Prostate gland (tissue), 2 donors: ENCODE results near the gene NIPAL1. TPM values are rescaled to one million over a fixed set of nuclear protein-coding genes. Genes with fewer than 3 reads are reported as not detected.

Experiments
- DNase-seq: peaks from one replicate; pipeline ENCODE4 v3.0.0-alpha.2; 2019; ENCODE audit warnings: low spot score
- H3K27ac ChIP-seq, 2 donors: fragments of 200-600 bp; sonication (generic); 2 replicates each; pipeline ENCODE4 v1.5.1; 2017 to 2019
- H3K27me3 ChIP-seq: fragments of 200-600 bp; sonication (generic); replicated peaks from 2 replicates; pipeline ENCODE4 v1.5.1; 2019; ENCODE audit not compliant: insufficient read depth
- H3K36me3 ChIP-seq, 2 donors: fragments of 200-600 bp; sonication (generic); 1 replicate in 1 of 2; 2 replicates in 1 of 2; pipeline versions ENCODE4 v1.5.1 to v1.8.1; 2017 to 2019
- H3K4me1 ChIP-seq: fragments of 200-600 bp; sonication (generic); replicated peaks from 2 replicates; pipeline ENCODE4 v1.5.1; 2019
- H3K4me3 ChIP-seq, 2 donors: fragments of 200-600 bp; sonication (generic); 2 replicates each; pipeline ENCODE4 v1.5.1; 2017 to 2019
- H3K9me3 ChIP-seq: fragments of 200-600 bp; sonication (generic); 2 replicates; pipeline ENCODE4 v1.5.1; 2017
- POLR2A ChIP-seq: fragments of 450-650 bp; IDR thresholded peaks from one replicate; pipeline ENCODE4 v1.6.1; 2016; ENCODE audit warnings: antibody characterized with exemption, mild to moderate bottlenecking
- POLR2AphosphoS5 ChIP-seq: sonication (generic); formaldehyde crosslinking; IDR thresholded peaks from one replicate; pipeline ENCODE4 v1.6.1; 2017; ENCODE audit warnings: antibody characterized with exemption
- WGBS: methylation state at CpG from one replicate; pipeline ENCODE4 v1.1.5; 2018; 5-methylcytosine and 5-hydroxymethylcytosine counted together
- intact Hi-C: fragments of 100-400 bp; cut with DNase I; formaldehyde crosslinking; loops from one replicate; pipeline ENCODE4 v1.14.2; 2022
- total RNA-seq, 2 donors: library from RNA; depleted of rRNA; stranded (reverse); fragments of >200 nt; gene quantifications; one replicate each; pipeline ENCODE4 v1.1.0, GENCODE V29; 2016
- TF ChIP-seq, protein P1 (sequence below), 4 experiments: fragments of 200-600 bp in 2 of 4; fragments of 450-650 bp in 2 of 4; sonication (generic) in 2 of 4; IDR thresholded peaks; 1 replicate in 3 of 4; 2 replicates in 1 of 4; pipeline ENCODE4 v1.5.1; 2016 to 2019; ENCODE audit warnings: antibody characterized with exemption in 4 of 4, mild to moderate bottlenecking in 2 of 4, moderate library complexity in 2 of 4

Gene NIPAL1
- total RNA-seq: 1 to 10 TPM; 5.4 to 5.6 TPM

DNA sequence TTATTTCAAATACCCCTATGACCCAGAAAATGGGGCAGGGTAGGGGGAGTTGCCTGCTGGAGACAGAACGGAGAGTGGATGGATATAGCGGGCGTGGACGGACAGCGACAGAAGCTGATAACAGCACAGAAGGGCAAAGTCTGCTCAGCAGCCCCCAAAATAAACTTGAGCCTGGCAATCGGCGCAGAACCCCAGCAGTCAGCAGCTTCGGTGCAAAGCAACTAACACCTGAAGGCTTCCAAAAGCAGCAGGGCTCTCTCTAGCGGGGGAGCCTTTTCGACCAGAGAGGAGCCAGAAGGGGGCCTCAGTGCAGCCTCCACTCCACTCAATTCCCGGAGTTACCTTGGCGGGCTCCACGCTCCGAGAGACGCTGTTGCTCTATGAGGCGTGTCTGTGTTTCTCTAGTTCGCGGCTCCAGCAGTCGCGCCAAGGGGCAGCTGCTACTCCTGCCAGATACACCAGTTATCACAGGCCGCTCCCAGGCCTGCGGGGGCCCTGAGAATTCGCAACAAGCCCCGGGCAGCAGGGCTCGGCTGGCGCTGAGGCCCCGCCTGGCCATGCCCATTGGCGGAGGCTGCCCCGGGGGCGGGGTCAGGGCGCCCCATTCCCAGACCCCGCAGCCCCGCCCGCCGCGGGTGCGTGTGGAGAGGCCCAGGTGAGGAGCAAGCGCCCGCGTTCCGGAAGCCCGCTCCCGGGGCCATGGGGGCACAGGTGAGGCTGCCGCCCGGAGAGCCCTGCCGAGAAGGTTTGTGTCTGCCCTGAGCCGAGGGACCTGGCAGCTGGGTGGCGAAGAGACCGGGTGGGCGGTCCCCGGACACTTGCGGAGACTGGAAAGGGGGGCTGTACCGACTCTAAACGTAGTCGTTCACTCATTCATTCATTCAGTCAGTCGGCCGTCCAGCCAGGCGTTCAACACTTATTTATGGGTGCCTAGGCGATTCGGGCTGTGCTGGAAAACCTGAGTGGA, at the start of gene NIPAL1, which contains the start of gene CNGA1:
Gene NIPAL1, plus strand, starts transcription at position 632 of the 967 bp plus-strand sequence. Its CDS starts 68 bp downstream, at position 700.
Gene CNGA1, minus strand, starts transcription at position 541 of the 967 bp plus-strand sequence. CDS start 63,992 bp downstream, outside the sequence.
- peak within 1 kb of the TSS; percentile 48 to 54 for H3K4me3 ChIP-seq
- TF ChIP-seq POLR2AphosphoS5 (peak; percentile 30), POLR2A (peak; percentile 76)
- TF ChIP-seq, protein P1, sequence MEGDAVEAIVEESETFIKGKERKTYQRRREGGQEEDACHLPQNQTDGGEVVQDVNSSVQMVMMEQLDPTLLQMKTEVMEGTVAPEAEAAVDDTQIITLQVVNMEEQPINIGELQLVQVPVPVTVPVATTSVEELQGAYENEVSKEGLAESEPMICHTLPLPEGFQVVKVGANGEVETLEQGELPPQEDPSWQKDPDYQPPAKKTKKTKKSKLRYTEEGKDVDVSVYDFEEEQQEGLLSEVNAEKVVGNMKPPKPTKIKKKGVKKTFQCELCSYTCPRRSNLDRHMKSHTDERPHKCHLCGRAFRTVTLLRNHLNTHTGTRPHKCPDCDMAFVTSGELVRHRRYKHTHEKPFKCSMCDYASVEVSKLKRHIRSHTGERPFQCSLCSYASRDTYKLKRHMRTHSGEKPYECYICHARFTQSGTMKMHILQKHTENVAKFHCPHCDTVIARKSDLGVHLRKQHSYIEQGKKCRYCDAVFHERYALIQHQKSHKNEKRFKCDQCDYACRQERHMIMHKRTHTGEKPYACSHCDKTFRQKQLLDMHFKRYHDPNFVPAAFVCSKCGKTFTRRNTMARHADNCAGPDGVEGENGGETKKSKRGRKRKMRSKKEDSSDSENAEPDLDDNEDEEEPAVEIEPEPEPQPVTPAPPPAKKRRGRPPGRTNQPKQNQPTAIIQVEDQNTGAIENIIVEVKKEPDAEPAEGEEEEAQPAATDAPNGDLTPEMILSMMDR (IDR thresholded peaks at IDR 0.05): peak in 2 of 4 experiments; percentile 25 to 38
- intact Hi-C loops: no loop called here
- 4% methylated on average over 31 of the region's 60 CpGs for WGBS
- H3K4me1 ChIP-seq: no peaks in the 10 kb centered on the region
- no peaks in the 10 kb centered on the region for H3K36me3 ChIP-seq
- no peaks in the 10 kb centered on the region for H3K27me3 ChIP-seq
- H3K27ac ChIP-seq: peak within 1 kb of the TSS; percentile 83 to 85
- no peaks in the 10 kb centered on the region for H3K9me3 ChIP-seq
- DNase-seq: peak; percentile 85

DNA sequence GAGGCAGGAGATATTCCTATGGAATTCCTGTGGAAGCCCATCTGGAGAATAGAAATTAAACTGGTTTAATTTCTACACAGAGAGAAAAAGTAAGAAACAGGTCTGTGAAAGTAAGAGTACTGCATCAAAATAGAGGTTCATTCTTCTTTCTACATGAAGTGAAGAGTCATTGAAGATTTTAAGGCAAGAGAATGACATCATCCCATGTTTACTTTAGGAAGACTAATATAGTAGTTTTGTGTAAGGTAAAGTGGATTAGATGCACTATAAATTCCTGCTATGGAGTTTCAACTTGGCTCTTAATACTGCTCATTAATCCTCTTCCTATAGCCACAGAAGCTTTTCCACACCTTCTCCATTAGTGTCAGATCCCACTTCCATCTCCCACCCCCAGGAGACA, 47.7 kb upstream of the NIPAL1 start:
- no peaks in the 10 kb centered on the region for H3K4me1 ChIP-seq
- TF ChIP-seq POLR2AphosphoS5: no peak
- no peaks in the 10 kb centered on the region for H3K36me3 ChIP-seq
- no peak overlapping the region for H3K27ac ChIP-seq
- H3K27me3 ChIP-seq: no peaks in the 10 kb centered on the region
- H3K4me3 ChIP-seq: no peak overlapping the region
- no peak for DNase-seq
- H3K9me3 ChIP-seq: no peaks in the 10 kb centered on the region
- intact Hi-C loops: no loop called here

DNA sequence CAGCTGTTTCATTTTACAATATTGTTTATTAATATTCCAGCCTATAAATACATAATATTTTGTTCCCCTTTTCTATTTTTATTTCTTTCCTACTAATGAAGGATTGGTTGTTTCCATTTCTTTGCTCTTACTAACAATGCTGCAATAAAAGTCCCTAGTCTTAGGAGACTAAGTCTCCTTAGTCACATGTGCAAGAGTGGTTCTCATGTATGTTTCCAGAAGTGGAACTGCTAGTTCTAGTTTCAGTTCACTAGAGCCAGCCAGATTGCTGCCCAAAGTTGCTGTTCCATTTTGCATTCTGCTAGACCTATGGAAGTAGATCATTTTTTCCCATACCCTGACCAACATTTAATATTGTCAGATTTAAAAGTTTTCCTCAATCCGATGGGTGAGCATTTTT, 44.4 kb upstream of the NIPAL1 start:
- no peak for DNase-seq
- Histone ChIP-seq H3K27me3 (no peaks in the 10 kb centered on the region), H3K4me1 (no peaks in the 10 kb centered on the region), H3K36me3 (no peaks in the 10 kb centered on the region), H3K4me3 (no peak overlapping the region), H3K9me3 (no peaks in the 10 kb centered on the region), H3K27ac (no peak overlapping the region)
- TF ChIP-seq, protein P1 (IDR thresholded peaks at IDR 0.05): no peak
- TF ChIP-seq POLR2A: no peak
- no peak for TF ChIP-seq POLR2AphosphoS5
- WGBS: 95% methylated on average over 1 of the region's 1 CpG
- intact Hi-C loops: no loop called here

DNA sequence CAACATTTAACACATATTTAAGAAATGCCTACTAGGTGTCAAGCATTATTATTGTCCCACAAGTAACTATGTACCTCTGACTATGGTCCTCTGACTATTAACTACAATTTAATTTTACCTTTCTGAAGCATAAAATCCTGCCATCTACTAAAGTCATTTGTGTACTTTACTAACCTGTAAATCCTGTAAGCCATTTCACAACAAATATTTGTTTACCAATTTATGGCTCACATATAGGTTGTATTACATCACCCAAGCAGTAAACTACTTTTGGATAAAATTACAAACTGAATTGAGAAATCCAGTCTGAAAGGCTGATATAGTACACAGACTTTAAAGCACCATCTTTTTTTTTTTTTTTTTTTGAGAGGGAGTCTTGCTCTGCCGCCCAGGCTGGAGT, 43.9 kb upstream of the NIPAL1 start:
- WGBS: 71% methylated on average over 1 of the region's 1 CpG

DNA sequence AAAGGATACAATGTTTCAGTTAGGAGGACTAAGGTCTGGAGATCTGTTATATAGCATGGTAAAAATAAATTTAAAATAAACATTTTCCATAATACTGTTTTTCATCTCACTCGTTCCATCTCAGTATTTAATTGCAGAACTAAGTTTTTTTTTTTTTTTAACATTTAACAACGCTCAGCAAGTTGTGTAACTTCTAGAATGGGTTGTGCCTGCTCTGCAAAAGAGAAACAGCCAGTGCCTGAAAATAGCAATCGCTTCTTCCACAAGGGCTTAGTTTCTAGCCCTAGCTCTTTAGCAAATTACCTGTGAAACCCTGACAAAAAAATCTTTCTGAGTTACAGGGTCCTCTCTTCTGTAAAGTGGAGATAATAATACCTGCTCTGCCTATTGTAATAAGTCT, 42.0 kb upstream of the NIPAL1 start:
- H3K36me3 ChIP-seq: no peaks in the 10 kb centered on the region
- 68% methylated on average over 3 of the region's 3 CpGs for WGBS
- H3K27me3 ChIP-seq: no peaks in the 10 kb centered on the region
- H3K9me3 ChIP-seq: no peaks in the 10 kb centered on the region
- no peak overlapping the region for H3K27ac ChIP-seq
- TF ChIP-seq, protein P1 (IDR thresholded peaks at IDR 0.05): no peak
- no peak for TF ChIP-seq POLR2AphosphoS5
- intact Hi-C loops: no loop called here
- no peak overlapping the region for H3K4me3 ChIP-seq
- DNase-seq: no peak
- no peaks in the 10 kb centered on the region for H3K4me1 ChIP-seq

More for the DNA sequence above, 43.9 kb upstream of the NIPAL1 start:
- no peak overlapping the region for H3K4me3 ChIP-seq
- H3K36me3 ChIP-seq: no peaks in the 10 kb centered on the region
- TF ChIP-seq POLR2A (no peak), POLR2AphosphoS5 (no peak)
- TF ChIP-seq, protein P1 (IDR thresholded peaks at IDR 0.05): no peak
- no peaks in the 10 kb centered on the region for H3K27me3 ChIP-seq
- no peak for DNase-seq
- intact Hi-C loops: no loop called here
- H3K9me3 ChIP-seq: no peaks in the 10 kb centered on the region
- no peak overlapping the region for H3K27ac ChIP-seq
- H3K4me1 ChIP-seq: no peaks in the 10 kb centered on the region
